Measurements from ENCODE around the gene ACLY. TPM values are rescaled to one million over a fixed set of nuclear protein-coding genes. Genes with fewer than 3 reads are reported as not detected.

ACLY gene
- total RNA-seq, 1 experiment from 2014 or later: 279 TPM

DNA sequence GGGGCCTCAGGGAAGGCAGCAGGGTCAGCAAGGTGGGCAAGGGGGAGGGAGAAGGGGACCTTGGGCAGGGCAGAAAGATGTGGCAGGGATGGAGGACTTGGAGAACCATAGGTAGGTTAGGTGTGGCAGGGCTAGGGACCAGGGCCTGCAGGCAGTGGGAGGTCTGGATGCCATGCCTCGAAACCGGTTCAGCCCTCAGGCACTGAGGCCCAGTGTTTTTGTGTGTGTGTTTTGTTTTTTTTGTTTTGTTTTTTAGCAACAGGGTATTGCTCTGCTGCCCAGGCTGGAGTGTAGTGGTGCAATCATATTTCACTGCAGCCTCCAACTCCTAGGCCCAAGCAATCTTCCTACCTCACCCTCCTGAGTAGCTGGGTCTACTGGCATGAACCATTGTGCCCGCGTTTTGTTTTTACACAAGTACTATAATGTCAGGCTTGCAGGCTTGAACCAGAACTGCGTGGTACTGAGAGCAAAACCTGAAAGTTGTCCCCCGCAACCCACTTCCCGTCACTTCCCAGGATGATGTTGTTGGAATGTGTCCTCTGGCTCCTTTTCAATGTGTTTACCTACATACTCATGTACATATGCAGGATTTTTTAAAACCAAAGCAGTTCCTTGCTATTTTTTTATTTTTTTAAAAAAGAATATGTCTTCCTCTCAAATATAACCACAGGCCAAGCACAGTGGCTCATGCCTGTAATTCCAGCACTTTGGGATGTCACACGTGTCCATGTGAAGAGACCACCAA is 24.0 kb upstream of the ACLY start:
- Histone ChIP-seq H3K23me2 (ENCODE audit: insufficient read length, low read depth, low read length, poor library complexity, severe bottlenecking) (no peaks in the 10 kb centered on the region), H4K20me1 (ENCODE audit: control insufficient read depth, insufficient read depth, insufficient read length) (no peaks in the 10 kb centered on the region), H4K8ac (replicated peaks; ENCODE audit: insufficient read length, low read depth, low read length) (no peak overlapping the region), H2AK5ac (ENCODE audit: insufficient read length, low read length) (no peak overlapping the region), H3K9me3 (ENCODE audit: control insufficient read depth, low read depth, low read length) (no peaks in the 10 kb centered on the region), H3K9ac (ENCODE audit: extremely low read depth, insufficient read length, low read length) (no peak overlapping the region), H3K27me3 (ENCODE audit: insufficient read depth, low read length) (no peaks in the 10 kb centered on the region), H3K4ac (ENCODE audit: low read depth, low read length) (no peak overlapping the region), H3K14ac (ENCODE audit: insufficient read depth, low read length) (no peak overlapping the region), H4K91ac (ENCODE audit: insufficient read length, low read depth, low read length) (no peak overlapping the region), H2BK120ac (ENCODE audit: low read depth, low read length, poor library complexity, severe bottlenecking) (no peak overlapping the region), H3K18ac (ENCODE audit: insufficient read length, low read depth, low read length) (no peak overlapping the region), H2BK15ac (ENCODE audit: low read depth, low read length) (no peak overlapping the region), H3K4me1 (ENCODE audit: insufficient read depth, low read length) (no peaks in the 10 kb centered on the region), H3K23ac (ENCODE audit: insufficient read length, low read depth, low read length) (no peak overlapping the region), H3K4me2 (ENCODE audit: insufficient read depth, insufficient read length, low read length) (no peak overlapping the region), H3T11ph (ENCODE audit: low read length) (no peak overlapping the region), H3K79me1 (ENCODE audit: insufficient read depth, low read depth, low read length, poor library complexity, severe bottlenecking) (no peaks in the 10 kb centered on the region), H3K56ac (ENCODE audit: insufficient read length, low read depth, low read length) (no peak overlapping the region), H4K5ac (ENCODE audit: insufficient read length, low read depth, low read length) (no peak overlapping the region), H2BK20ac (ENCODE audit: low read depth, low read length, poor library complexity, severe bottlenecking) (no peak overlapping the region), H3K79me2 (ENCODE audit: insufficient read depth, low read length) (no peaks in the 10 kb centered on the region), H3K27ac (ENCODE audit: insufficient read length, low read depth, low read length) (no peak overlapping the region), H2BK5ac (ENCODE audit: insufficient read length, low read length) (no peak overlapping the region), H2BK12ac (ENCODE audit: insufficient read length, low read depth, low read length) (no peak overlapping the region), H2AFZ (ENCODE audit: low read length) (no peak overlapping the region)
- Mint-ChIP-seq H3K27me3 (ENCODE audit: low read depth) (no peaks in the 10 kb centered on the region), H3K4me3 (no peak overlapping the region), H3K27ac (no peak overlapping the region), H3K36me3 (ENCODE audit: insufficient read depth in 1 of 3, low read depth in 3 of 3) (no peaks in the 10 kb centered on the region), H3K4me1 (no peaks in the 10 kb centered on the region; a peak in 1 of 4 replicates), H3K9me3 (no peaks in the 10 kb centered on the region; a peak in 1 of 5 replicates)
- no CpG with 5 or more reads among the region's 8 CpGs for WGBS (ENCODE audit: extremely low coverage, insufficient read length, low lambda C conversion rate)
- no peak for TF ChIP-seq CTCF (conservative IDR thresholded peaks at IDR 0.05)
- no peak for DNase-seq

All from H9 (cell line).